ENCODE data around the gene NAA10.

NAA10 gene

GRCh38 chrX:153925739-153926551, 8.9 kb downstream of the NAA10 start, which contains the start of gene ARHGAP4:
Gene ARHGAP4, minus strand, starts transcription at chrX:153926264. Its CDS starts 62 bp downstream, at chrX:153926202.
- DNase-seq (ENCODE audit: low read depth) = no peak
- no peak for TF ChIP-seq CTCF (IDR thresholded peaks at IDR 0.05; ENCODE audit: control insufficient read depth, insufficient read depth, low read depth, low read length, missing control alignments)
- H3K4me3 ChIP-seq (ENCODE audit: control insufficient read depth, low read depth, low read length) = peak within 1 kb of the TSS; percentile 63

GRCh38 chrX:153925387-153925738, 9.5 kb downstream of the NAA10 start:
- DNase-seq (ENCODE audit: low read depth) = no peak
- no peak overlapping the region for H3K4me3 ChIP-seq (ENCODE audit: control insufficient read depth, low read depth, low read length)

GRCh38 chrX:153924149-153924861, 10.5 kb downstream of the NAA10 start:
- no peak for DNase-seq (ENCODE audit: low read depth)
- H3K4me3 ChIP-seq (ENCODE audit: control insufficient read depth, low read depth, low read length) = no peak overlapping the region
- peak; percentile 26 for TF ChIP-seq CTCF (IDR thresholded peaks at IDR 0.05; ENCODE audit: control insufficient read depth, insufficient read depth, low read depth, low read length, missing control alignments)

More at GRCh38 chrX:153925387-153925738, 9.5 kb downstream of the NAA10 start:
- TF ChIP-seq CTCF (IDR thresholded peaks at IDR 0.05; ENCODE audit: control insufficient read depth, insufficient read depth, low read depth, low read length, missing control alignments) = no peak

GRCh38 chrX:153922932-153923857, 11.6 kb downstream of the NAA10 start:
- DNase-seq (ENCODE audit: low read depth) = no peak
- no peak overlapping the region for H3K4me3 ChIP-seq (ENCODE audit: control insufficient read depth, low read depth, low read length)
- TF ChIP-seq CTCF (IDR thresholded peaks at IDR 0.05; ENCODE audit: control insufficient read depth, insufficient read depth, low read depth, low read length, missing control alignments) = peak; percentile 67

- no peak for TF ChIP-seq CTCF (IDR thresholded peaks at IDR 0.05; ENCODE audit: control insufficient read depth, insufficient read depth, low read depth, low read length, missing control alignments)
- DNase-seq (ENCODE audit: low read depth) = no peak
- no peak overlapping the region for H3K4me3 ChIP-seq (ENCODE audit: control insufficient read depth, low read depth, low read length)
Observed at GRCh38 chrX:153921511-153922446, 13.1 kb downstream of the NAA10 start.

All from AG09309 (cell line).